ENCODE data around the gene ADTRP. TPM values are rescaled to one million over a fixed set of nuclear protein-coding genes. Genes with fewer than 3 reads are reported as not detected.

The ADTRP gene
- total and polyA plus RNA-seq, 2 experiments from 2014 or later, result 1.3 to 2.6 TPM

DNA sequence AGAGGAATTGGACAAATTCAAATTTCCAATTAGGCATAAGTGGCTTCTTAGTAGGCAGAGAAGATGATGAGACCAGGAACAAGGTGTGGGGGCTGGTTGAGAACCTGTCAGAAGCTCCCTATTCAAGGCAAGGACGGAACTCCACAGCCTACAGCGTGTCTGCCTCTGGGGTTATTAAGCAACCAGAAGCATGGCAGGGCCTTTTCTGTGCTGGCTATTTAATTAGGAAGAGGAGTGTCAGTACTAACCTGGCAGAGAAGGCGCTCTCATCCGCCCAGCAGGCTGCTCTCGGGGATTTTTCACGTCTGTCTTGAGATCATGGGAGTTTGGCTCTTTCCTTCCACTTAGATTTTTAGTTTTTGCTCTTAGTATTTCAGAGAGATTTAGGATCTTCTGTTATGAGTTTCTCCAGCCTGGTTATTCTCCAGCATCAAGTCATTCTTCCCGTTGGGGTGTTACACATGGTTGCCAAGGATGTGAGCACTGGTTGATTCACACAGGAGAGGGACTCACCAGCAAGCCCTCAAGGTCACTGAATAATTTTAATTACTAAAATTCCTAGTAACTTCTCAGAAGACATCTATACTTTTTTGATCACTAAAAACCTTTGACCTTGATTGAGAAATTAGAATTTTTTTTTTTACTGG is 23.9 kb downstream of the ADTRP start:
- Histone ChIP-seq H3F3A (ENCODE audit: insufficient read depth) (peaks cover 24% of the 10 kb centered on the region), H3K9me2 (ENCODE audit: insufficient read depth) (no peaks in the 10 kb centered on the region), H3K27me3 (replicated peaks; ENCODE audit: insufficient read depth) (no peaks in the 10 kb centered on the region), H4K20me1 (ENCODE audit: insufficient read depth) (no peaks in the 10 kb centered on the region), H3K79me2 (ENCODE audit: insufficient read depth) (no peaks in the 10 kb centered on the region), H3K4me3 (peak overlapping the region; percentile 36), H3K9me3 (ENCODE audit: low read depth) (no peaks in the 10 kb centered on the region), H3K36me3 (ENCODE audit: low read depth) (no peaks in the 10 kb centered on the region), H3K4me1 (ENCODE audit: insufficient read depth) (peaks cover 22% of the 10 kb centered on the region), H2AFZ (peak overlapping the region; percentile 71), H3K4me2 (ENCODE audit: unreplicated experiment) (peak overlapping the region; percentile 75), H3K27ac (peak overlapping the region; percentile 93), H3K9ac (peak overlapping the region; percentile 77)
- TF ChIP-seq EZH2 (IDR thresholded peaks at IDR 0.05; ENCODE audit: insufficient read depth, poor library complexity, severe bottlenecking), result no peak
- TF ChIP-seq EZH2phosphoT487 (IDR thresholded peaks at IDR 0.05; ENCODE audit: insufficient read depth, low read depth), result no peak
- in situ Hi-C loops (cut with MboI), result no loop called here
- WGBS, 2 experiments (ENCODE audit: low coverage in 1 of 2, low lambda C conversion rate in 2 of 2, missing lambda C conversion rate in 2 of 2), result 7 to 8% methylated on average over 7 of the region's 7 CpGs
- peak; percentile 93 for DNase-seq

DNA sequence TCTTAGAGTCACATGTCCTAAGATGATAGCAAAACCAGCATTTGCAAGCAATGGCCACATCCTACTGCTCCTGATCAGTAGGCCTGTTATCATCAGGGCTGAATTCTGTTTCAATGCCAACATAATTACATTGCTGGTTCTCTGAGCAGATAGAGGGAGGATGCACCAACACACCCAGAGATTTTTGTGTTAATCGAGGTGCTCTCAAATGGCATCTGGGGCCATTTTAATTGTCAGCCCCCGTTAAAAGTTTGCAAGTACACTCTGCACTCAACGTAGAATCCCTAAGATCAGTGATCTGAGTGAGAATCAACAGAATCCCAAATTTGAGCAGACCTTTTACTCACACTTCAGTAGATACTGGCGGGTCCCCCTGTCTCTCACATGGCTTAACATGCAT is 24.8 kb downstream of the ADTRP start:
- Histone ChIP-seq H2AFZ (no peak overlapping the region; the same call in 1 of the 2 replicates), H3F3A (ENCODE audit: insufficient read depth) (peaks cover 24% of the 10 kb centered on the region), H3K36me3 (ENCODE audit: low read depth) (no peaks in the 10 kb centered on the region), H3K9me2 (ENCODE audit: insufficient read depth) (no peaks in the 10 kb centered on the region), H3K4me3 (peak overlapping the region; percentile 36), H3K9ac (no peak overlapping the region), H3K79me2 (ENCODE audit: insufficient read depth) (no peaks in the 10 kb centered on the region), H3K27me3 (replicated peaks; ENCODE audit: insufficient read depth) (no peaks in the 10 kb centered on the region), H3K4me2 (ENCODE audit: unreplicated experiment) (peak overlapping the region; percentile 75), H3K9me3 (ENCODE audit: low read depth) (no peaks in the 10 kb centered on the region), H3K27ac (peak overlapping the region; percentile 93), H4K20me1 (ENCODE audit: insufficient read depth) (no peaks in the 10 kb centered on the region), H3K4me1 (ENCODE audit: insufficient read depth) (peaks cover 22% of the 10 kb centered on the region)
- in situ Hi-C loops (cut with MboI), result no loop called here
- WGBS, 2 experiments (ENCODE audit: low coverage in 1 of 2, low lambda C conversion rate in 2 of 2, missing lambda C conversion rate in 2 of 2), result 97 to 99% methylated on average over 4 of the region's 4 CpGs
- DNase-seq, result no peak
- TF ChIP-seq EZH2phosphoT487 (IDR thresholded peaks at IDR 0.05; ENCODE audit: insufficient read depth, low read depth) (no peak), EZH2 (IDR thresholded peaks at IDR 0.05; ENCODE audit: insufficient read depth, poor library complexity, severe bottlenecking) (no peak)

DNA sequence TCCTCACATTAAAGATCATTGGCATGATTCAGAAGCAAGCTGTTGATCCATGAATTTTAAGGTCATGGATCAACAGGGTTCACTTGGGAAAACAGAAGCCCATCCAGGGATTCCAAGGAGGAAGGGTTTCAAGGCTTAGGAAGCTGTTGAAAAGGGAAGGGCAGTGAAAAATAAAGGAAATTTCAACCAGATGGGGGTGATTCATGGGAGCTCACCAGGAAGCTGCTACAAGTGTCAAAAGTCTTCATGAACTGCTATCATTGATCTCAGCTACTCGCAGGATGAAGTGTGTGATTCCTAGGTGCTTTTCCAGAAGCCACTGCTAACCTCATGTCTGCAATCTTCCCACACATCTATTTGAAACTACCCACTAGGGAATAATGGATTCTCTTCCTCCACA is 26.2 kb downstream of the ADTRP start:
- WGBS, 2 experiments (ENCODE audit: low coverage in 1 of 2, low lambda C conversion rate in 2 of 2, missing lambda C conversion rate in 2 of 2), result 7 to 12% methylated on average over 1 of the region's 1 CpG
- DNase-seq, result peak; percentile 38
- H3K79me2 ChIP-seq (ENCODE audit: insufficient read depth), result no peaks in the 10 kb centered on the region

DNA sequence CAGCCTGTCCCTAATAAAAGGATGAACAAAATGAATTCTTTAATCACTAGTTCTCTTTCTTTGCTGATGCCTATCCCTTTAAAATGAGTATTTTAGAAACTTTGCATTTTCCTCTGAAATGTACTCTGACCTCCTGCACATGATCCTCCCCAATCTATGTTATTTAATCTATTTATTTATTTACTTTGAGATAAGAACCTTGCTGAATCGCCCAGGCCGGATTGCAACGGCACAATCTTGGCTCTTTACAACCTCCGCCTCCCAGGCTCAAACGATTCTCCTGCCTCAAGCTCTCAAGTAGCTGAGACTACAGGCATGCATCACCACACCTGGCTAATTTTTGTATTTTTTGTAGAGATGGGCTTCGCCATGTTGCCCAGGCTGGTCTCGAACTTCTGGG is 27.9 kb downstream of the ADTRP start:
- no peak for TF ChIP-seq EZH2 (IDR thresholded peaks at IDR 0.05; ENCODE audit: insufficient read depth, poor library complexity, severe bottlenecking)
- no peak for TF ChIP-seq EZH2phosphoT487 (IDR thresholded peaks at IDR 0.05; ENCODE audit: insufficient read depth, low read depth)
- no peaks in the 10 kb centered on the region for H4K20me1 ChIP-seq (ENCODE audit: insufficient read depth)
- H3K27ac ChIP-seq, result no peak overlapping the region
- H3K27me3 ChIP-seq (replicated peaks; ENCODE audit: insufficient read depth), result no peaks in the 10 kb centered on the region
- H3K9me3 ChIP-seq (ENCODE audit: low read depth), result no peaks in the 10 kb centered on the region
- no peak overlapping the region for H3K4me2 ChIP-seq (ENCODE audit: unreplicated experiment)
- DNase-seq, result no peak
- H3F3A ChIP-seq (ENCODE audit: insufficient read depth), result peaks cover 23% of the 10 kb centered on the region
- H3K9me2 ChIP-seq (ENCODE audit: insufficient read depth), result no peaks in the 10 kb centered on the region
- H2AFZ ChIP-seq, result no peak overlapping the region
- H3K79me2 ChIP-seq (ENCODE audit: insufficient read depth), result no peaks in the 10 kb centered on the region
- no peak overlapping the region for H3K9ac ChIP-seq
- no peak overlapping the region for H3K4me3 ChIP-seq
- H3K4me1 ChIP-seq (ENCODE audit: insufficient read depth), result peaks cover 22% of the 10 kb centered on the region
- WGBS, 2 experiments (ENCODE audit: low coverage in 1 of 2, low lambda C conversion rate in 2 of 2, missing lambda C conversion rate in 2 of 2), result 80 to 81% methylated on average over 7 of the region's 7 CpGs
- in situ Hi-C loops (cut with MboI), result no loop called here
- no peaks in the 10 kb centered on the region for H3K36me3 ChIP-seq (ENCODE audit: low read depth)

More for the DNA sequence above, 26.2 kb downstream of the ADTRP start:
- Histone ChIP-seq H3K4me1 (ENCODE audit: insufficient read depth) (peaks cover 22% of the 10 kb centered on the region), H3K9me2 (ENCODE audit: insufficient read depth) (no peaks in the 10 kb centered on the region), H3F3A (ENCODE audit: insufficient read depth) (peaks cover 24% of the 10 kb centered on the region), H3K27ac (no peak overlapping the region), H3K4me2 (ENCODE audit: unreplicated experiment) (peak overlapping the region; percentile 19), H3K9ac (no peak overlapping the region), H3K27me3 (replicated peaks; ENCODE audit: insufficient read depth) (no peaks in the 10 kb centered on the region), H2AFZ (no peak overlapping the region), H3K9me3 (ENCODE audit: low read depth) (no peaks in the 10 kb centered on the region), H3K36me3 (ENCODE audit: low read depth) (no peaks in the 10 kb centered on the region), H4K20me1 (ENCODE audit: insufficient read depth) (no peaks in the 10 kb centered on the region), H3K4me3 (no peak overlapping the region)
- in situ Hi-C loops (cut with MboI), result no loop called here
- TF ChIP-seq EZH2 (IDR thresholded peaks at IDR 0.05; ENCODE audit: insufficient read depth, poor library complexity, severe bottlenecking) (no peak), EZH2phosphoT487 (IDR thresholded peaks at IDR 0.05; ENCODE audit: insufficient read depth, low read depth) (no peak)
